Glomerular endothelial cell (primary cell): ENCODE data around the gene CDK5. TPM values are rescaled to one million over a fixed set of nuclear protein-coding genes. Genes with fewer than 3 reads are reported as not detected.

Experiments
- DNase-seq: peaks from one replicate; pipeline ENCODE4 v3.0.0-alpha.2; 2011; ENCODE audit warnings: low read depth, low spot score; ENCODE audit errors: extremely low read depth
- total RNA-seq: library from RNA; depleted of rRNA; stranded (reverse); fragments of >200 nt; gene quantifications from 2 replicates; pipeline ENCODE4 v1.2.3, GENCODE V29; 2015

Gene CDK5
- total RNA-seq, result 19.1 and 21.1 TPM in 2 replicates

- no peak for DNase-seq
Observed at GRCh38 chr7:151057506-151057988, at the start of gene CDK5. Gene CDK5 (minus strand): TSS chr7:151057897. CDS start chr7:151057848, 49 bp downstream.

GRCh38 chr7:151104411-151105235 is 46.9 kb upstream of the CDK5 start:
- DNase-seq, result no peak

GRCh38 chr7:151103973-151104372 is 46.3 kb upstream of the CDK5 start:
- no peak for DNase-seq

- no peak for DNase-seq
Observed at GRCh38 chr7:151102991-151103390, 45.3 kb upstream of the CDK5 start.

GRCh38 chr7:151101621-151102396 is 44.1 kb upstream of the CDK5 start:
- DNase-seq, result no peak

GRCh38 chr7:151100921-151101320 is 43.2 kb upstream of the CDK5 start:
- no peak for DNase-seq

- DNase-seq, result no peak
Observed at GRCh38 chr7:151099486-151100211, 42.0 kb upstream of the CDK5 start.

- no peak for DNase-seq
Observed at GRCh38 chr7:151095828-151096475, 38.3 kb upstream of the CDK5 start.

- DNase-seq, result no peak
Observed at GRCh38 chr7:151095123-151095797, 37.6 kb upstream of the CDK5 start.

GRCh38 chr7:151094675-151095074 is 37.0 kb upstream of the CDK5 start:
- DNase-seq, result no peak

GRCh38 chr7:151093748-151094147 is 36.1 kb upstream of the CDK5 start:
- DNase-seq, result no peak

GRCh38 chr7:151091988-151092387 is 34.3 kb upstream of the CDK5 start:
- no peak for DNase-seq

GRCh38 chr7:151091431-151091830 is 33.7 kb upstream of the CDK5 start:
- DNase-seq, result no peak

GRCh38 chr7:151091003-151091402 is 33.3 kb upstream of the CDK5 start:
- no peak for DNase-seq

GRCh38 chr7:151089893-151090730 is 32.4 kb upstream of the CDK5 start:
- DNase-seq, result no peak

- peak; percentile 92 for DNase-seq
Observed at GRCh38 chr7:151088856-151089699, 31.4 kb upstream of the CDK5 start.

- DNase-seq, result no peak
Observed at GRCh38 chr7:151088019-151088855, 30.5 kb upstream of the CDK5 start.
